Adrenal gland (tissue), 5 donors: ENCODE results near the gene SSH2.

Source experiments
- POLR2A ChIP-seq, 2 donors: fragments of 450-650 bp; IDR thresholded peaks; one replicate each; pipeline ENCODE4 v1.6.1; 2017; ENCODE audit warnings: antibody characterized with exemption in 2 of 2, mild to moderate bottlenecking in 2 of 2, moderate library complexity in 1 of 2
- TF ChIP-seq, protein P1 (sequence below), 6 experiments: fragments of 450-650 bp in 4 of 6; fragments of 200-600 bp in 2 of 6; sonication (generic) in 1 of 6; IDR thresholded peaks; 1 replicate in 5 of 6; 2 replicates in 1 of 6; pipeline versions ENCODE4 v1.5.1 to v1.8.0; 2016 to 2021; ENCODE audit warnings: antibody characterized with exemption in 6 of 6, mild to moderate bottlenecking in 2 of 6, moderate library complexity in 1 of 6
- donor health status: DM: no; HTN: no; CAD: no.

DNA sequence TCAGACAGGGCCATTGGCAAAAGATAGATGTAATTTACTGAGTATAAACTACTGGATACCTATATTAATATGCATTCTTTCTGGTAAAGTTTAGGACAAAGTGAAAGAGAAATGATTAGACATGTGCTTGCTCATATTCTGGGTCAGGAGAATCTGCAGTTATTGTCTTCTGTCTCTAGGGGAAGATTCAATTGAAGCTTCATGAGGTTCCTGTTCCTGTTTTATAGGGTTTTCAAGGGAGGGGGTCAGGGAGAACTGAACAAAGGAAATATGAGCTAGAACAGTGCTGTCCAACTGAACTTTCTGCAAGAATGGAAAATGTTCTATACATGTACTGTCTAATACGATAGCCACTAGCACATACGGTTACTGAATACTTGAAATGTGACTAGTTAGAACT is 248.0 kb downstream of the SSH2 start:
- TF ChIP-seq POLR2A (IDR thresholded peaks at IDR 0.05), result no peak
- TF ChIP-seq, protein P1, sequence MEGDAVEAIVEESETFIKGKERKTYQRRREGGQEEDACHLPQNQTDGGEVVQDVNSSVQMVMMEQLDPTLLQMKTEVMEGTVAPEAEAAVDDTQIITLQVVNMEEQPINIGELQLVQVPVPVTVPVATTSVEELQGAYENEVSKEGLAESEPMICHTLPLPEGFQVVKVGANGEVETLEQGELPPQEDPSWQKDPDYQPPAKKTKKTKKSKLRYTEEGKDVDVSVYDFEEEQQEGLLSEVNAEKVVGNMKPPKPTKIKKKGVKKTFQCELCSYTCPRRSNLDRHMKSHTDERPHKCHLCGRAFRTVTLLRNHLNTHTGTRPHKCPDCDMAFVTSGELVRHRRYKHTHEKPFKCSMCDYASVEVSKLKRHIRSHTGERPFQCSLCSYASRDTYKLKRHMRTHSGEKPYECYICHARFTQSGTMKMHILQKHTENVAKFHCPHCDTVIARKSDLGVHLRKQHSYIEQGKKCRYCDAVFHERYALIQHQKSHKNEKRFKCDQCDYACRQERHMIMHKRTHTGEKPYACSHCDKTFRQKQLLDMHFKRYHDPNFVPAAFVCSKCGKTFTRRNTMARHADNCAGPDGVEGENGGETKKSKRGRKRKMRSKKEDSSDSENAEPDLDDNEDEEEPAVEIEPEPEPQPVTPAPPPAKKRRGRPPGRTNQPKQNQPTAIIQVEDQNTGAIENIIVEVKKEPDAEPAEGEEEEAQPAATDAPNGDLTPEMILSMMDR (IDR thresholded peaks at IDR 0.05), result peak in 2 of 6 experiments; percentile 17 to 22
